Kidney epithelial cell (primary cell): ENCODE data around the gene C3AR1. TPM values are rescaled to one million over a fixed set of nuclear protein-coding genes. Genes with fewer than 3 reads are reported as not detected.
"Not testable (repeated sequence)": the region's sequence is repeated elsewhere in the genome, so short reads cannot be mapped to it uniquely, and the experiment has no call there.

Source experiments
- DNase-seq: peaks from one replicate; pipeline ENCODE4 v3.0.0-alpha.2; 2010; ENCODE audit warnings: low read depth
- H3K27me3 ChIP-seq: 2 replicates; pipeline ENCODE4 v1.6.0; 2011; ENCODE audit warnings: low read length; ENCODE audit not compliant: control insufficient read depth, insufficient read depth
- H3K36me3 ChIP-seq: 2 replicates; pipeline ENCODE4 v1.5.1; 2011; ENCODE audit warnings: low read length; ENCODE audit not compliant: control insufficient read depth, insufficient read depth
- H3K4me3 ChIP-seq: 2 replicates; pipeline ENCODE4 v1.5.1; 2011; ENCODE audit warnings: low read depth, mild to moderate bottlenecking, control low read depth, low read length
- CTCF ChIP-seq: IDR thresholded peaks from 2 replicates; pipeline ENCODE4 v1.5.1; 2011; ENCODE audit warnings: mild to moderate bottlenecking, moderate library complexity, low read length, control low read depth, inconsistent platforms; ENCODE audit not compliant: insufficient read depth, poor library complexity, severe bottlenecking
- total RNA-seq: library from RNA; depleted of rRNA; stranded (reverse); fragments of >200 nt; gene quantifications from 2 replicates; pipeline ENCODE4 v1.2.3, GENCODE V29; 2015

Gene C3AR1
- total RNA-seq = 0.04 and 0.41 TPM in 2 replicates

GRCh38 chr12:8065991-8066594 lies at the start of gene C3AR1:
C3AR1 (minus strand) TSS chr12:8066359; CDS start chr12:8060185, 6,174 bp downstream.
- no peak within 1 kb of the TSS for H3K4me3 ChIP-seq
- peak; percentile 51 for DNase-seq
- no peak for TF ChIP-seq CTCF
- no peaks in the 10 kb centered on the region for H3K27me3 ChIP-seq
- H3K36me3 ChIP-seq = no peaks in the 10 kb centered on the region

DNA sequence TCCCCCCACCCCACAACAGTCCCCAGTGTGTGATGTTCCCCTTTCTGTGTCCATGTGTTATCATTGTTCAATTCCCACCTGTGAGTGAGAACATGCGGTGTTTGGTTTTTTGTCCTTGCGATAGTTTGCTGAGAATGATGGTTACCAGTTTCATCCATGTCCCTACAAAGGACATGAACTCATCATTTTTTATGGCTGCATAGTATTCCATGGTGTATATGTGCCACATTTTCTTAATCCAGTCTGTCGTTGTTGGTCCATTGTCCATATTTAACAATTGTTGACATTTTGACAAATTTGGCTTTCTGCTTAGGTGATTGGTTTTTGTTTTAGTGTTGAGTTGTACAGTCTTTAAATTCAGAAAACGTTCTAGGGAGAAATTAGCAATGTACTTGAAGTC lies 47.0 kb upstream of the C3AR1 start:
- not testable (repeated sequence) for H3K27me3 ChIP-seq, DNase-seq, H3K4me3 ChIP-seq, H3K36me3 ChIP-seq

DNA sequence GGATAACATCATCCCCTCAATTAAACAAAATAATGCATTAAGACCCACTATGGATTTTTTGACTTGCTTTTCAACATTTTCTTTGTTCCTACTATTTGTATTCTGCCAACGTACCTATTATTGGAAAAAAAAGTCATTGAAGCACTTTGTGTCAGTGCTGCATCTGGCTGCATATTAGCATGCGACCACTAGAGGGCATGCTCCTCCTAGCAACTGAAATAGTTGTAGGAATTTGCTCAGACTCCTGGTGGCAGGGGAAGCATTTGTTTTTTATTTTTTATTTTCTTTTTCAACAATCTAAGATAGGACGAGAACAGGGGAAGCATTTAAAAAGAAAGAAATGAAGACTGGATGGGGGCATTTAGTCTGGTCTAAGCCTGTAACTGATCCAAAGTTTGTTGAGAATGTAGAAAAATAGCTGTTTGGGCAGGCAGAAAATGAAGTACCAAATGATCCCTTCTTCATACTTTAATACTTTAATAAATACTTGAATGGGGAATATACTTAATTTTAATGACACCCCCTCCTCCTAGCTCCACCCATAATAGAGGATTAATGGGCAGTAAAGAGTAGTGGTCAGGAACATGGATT lies 42.7 kb upstream of the C3AR1 start:
- no peak overlapping the region for H3K4me3 ChIP-seq
- no peaks in the 10 kb centered on the region for H3K36me3 ChIP-seq
- peak; percentile 98 for TF ChIP-seq CTCF
- no peaks in the 10 kb centered on the region for H3K27me3 ChIP-seq
- peak; percentile 42 for DNase-seq

- H3K27me3 ChIP-seq = no peaks in the 10 kb centered on the region
- DNase-seq = no peak
- H3K4me3 ChIP-seq = no peak overlapping the region
- no peaks in the 10 kb centered on the region for H3K36me3 ChIP-seq
- no peak for TF ChIP-seq CTCF
These were observed 33.1 kb upstream of the C3AR1 start for GRCh38 chr12:8099235-8099634.

DNA sequence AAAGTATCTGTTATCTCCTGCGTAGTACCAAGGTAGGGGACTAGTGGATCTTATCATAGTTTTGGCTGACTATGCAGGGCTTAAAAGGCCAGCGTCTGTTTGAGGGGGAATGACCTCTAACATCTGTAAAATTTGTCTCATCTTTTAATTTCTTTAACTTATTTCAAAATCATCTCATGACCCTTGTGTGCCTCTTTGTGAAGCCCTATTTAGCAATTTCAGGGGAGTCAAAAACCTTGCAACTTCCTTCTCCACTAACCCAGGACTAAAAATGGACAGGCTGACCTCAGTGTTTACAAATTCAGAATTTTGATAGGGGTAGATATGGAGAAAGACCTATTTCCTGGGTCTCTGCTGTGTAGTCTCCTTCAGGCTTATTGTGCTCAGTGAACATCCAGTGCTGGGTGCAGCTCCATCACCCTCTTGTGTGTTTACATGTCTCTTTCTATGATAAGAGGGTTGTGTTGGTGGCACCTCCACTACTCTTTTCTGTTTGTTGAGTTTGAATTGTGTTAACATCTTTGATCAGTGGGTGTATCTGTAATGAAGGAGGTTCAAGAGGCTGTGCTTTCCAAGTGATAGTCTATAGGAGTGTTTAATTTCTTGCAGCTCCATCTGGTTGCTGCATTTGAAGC lies 30.2 kb upstream of the C3AR1 start:
- H3K27me3 ChIP-seq = no peaks in the 10 kb centered on the region
- no peak for TF ChIP-seq CTCF
- no peak overlapping the region for H3K4me3 ChIP-seq
- no peaks in the 10 kb centered on the region for H3K36me3 ChIP-seq
- DNase-seq = no peak

DNA sequence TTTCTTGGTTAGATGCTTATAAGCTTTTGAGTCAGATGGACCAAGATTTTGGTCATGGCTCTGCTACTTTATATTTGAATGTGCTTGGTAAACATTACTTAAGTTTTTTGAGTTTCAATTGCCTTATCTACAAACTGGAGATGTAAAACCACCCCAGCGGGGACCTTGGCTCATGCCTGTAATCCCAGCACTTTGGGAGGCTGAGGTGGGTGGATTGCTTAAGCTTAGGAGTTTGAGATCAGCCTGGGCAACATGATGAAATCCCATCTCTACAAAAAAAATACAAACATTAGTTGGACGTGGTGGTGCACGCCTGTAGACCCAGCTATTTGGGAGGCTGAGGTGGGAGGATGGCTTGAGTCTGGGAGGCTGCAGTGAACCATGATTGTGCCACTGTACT lies 27.1 kb upstream of the C3AR1 start:
- H3K4me3 ChIP-seq = no peak overlapping the region
- TF ChIP-seq CTCF = no peak
- no peak for DNase-seq
- H3K36me3 ChIP-seq = no peaks in the 10 kb centered on the region
- H3K27me3 ChIP-seq = no peaks in the 10 kb centered on the region
